Type B pancreatic cell (in vitro differentiated cells): ENCODE results near the gene TAF13. TPM values are rescaled to one million over a fixed set of nuclear protein-coding genes. Genes with fewer than 3 reads are reported as not detected.
"Not testable (repeated sequence)": the region's sequence is repeated elsewhere in the genome, so short reads cannot be mapped to it uniquely, and the experiment has no call there.

ENCODE experiments used
- DNase-seq: peaks from one replicate; pipeline ENCODE4 v3.0.0; 2021; ENCODE audit warnings: mixed read lengths; ENCODE audit not compliant: unreplicated experiment; ENCODE audit errors: extremely low spot score
- H3K27ac Mint-ChIP-seq: 2 replicates; pipeline ENCODE4 v1.8.0; 2021; ENCODE audit warnings: mild to moderate bottlenecking, mixed read lengths
- H3K27me3 Mint-ChIP-seq: 2 replicates; pipeline ENCODE4 v1.8.0; 2021; ENCODE audit warnings: mixed read lengths
- H3K36me3 Mint-ChIP-seq: 2 replicates; pipeline ENCODE4 v1.8.0; 2021; ENCODE audit warnings: mixed read lengths
- H3K4me1 Mint-ChIP-seq: one replicate; pipeline ENCODE4 v1.8.0; 2021; ENCODE audit warnings: mixed read lengths; ENCODE audit not compliant: unreplicated experiment
- H3K4me3 Mint-ChIP-seq: 2 replicates; pipeline ENCODE4 v1.8.0; 2021; ENCODE audit warnings: mild to moderate bottlenecking, mixed read lengths
- H3K9me3 Mint-ChIP-seq: 2 replicates; pipeline ENCODE4 v1.8.0; 2021; ENCODE audit warnings: mixed read lengths
- CTCF ChIP-seq: fragments of 200-600 bp; sonication (generic); conservative IDR thresholded peaks from 2 replicates; pipeline ENCODE4 v1.5.0; 2021; ENCODE audit warnings: antibody characterized with exemption, mild to moderate bottlenecking
- total RNA-seq: library from RNA; stranded (reverse); gene quantifications from 2 replicates; pipeline ENCODE4 v1.2.1, GENCODE V29; 2021; ENCODE audit warnings: low replicate concordance

The TAF13 gene
- total RNA-seq, 1 donor from 2014 or later = 30.0 TPM

DNA sequence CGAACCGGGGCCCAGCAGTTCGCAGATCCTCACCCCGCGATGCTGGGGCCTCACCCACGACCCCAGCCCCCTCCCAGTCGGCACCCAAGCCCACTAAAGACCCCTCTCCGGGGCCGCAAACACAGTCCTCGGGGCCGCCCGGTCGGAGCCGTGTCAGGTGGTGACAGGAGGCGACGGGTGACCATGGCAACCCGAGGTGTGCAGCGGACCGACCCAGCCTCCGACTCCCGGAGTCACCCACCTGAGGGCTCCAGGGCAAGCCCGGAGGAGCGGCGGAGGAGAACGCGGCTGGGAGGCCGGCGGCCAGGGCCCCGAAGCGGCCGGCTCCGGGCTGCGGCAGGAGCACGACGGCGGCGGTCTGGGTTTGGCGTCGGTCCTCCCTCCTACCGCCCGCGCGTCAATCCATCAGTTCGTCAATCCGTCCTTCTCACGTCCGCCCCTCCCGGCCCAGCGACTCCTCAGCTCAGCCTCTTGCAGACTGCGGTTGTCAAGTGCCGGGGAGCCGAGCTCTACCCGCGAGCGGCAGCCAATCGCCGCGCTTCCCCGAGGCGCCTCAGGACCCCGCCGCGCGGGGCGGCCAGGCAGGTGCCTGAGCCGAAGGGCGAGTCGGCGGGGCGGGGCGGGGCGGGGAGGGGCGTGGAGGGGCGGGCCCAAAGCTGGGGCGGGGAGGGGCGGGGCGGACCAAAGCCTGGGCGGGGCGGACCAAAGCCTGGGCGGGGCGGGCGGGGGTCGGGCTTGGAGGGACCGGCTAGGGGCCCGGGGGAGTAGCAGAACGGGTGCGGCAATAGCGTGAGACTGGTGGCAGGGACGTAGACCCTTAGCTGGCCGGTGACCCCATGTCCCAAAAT, 34.0 kb downstream of the TAF13 start, which contains the start of gene WDR47:
TSS of gene WDR47 (minus strand) at position 482 of the 848 bp plus-strand sequence. CDS start 18,590 bp downstream, outside the sequence.
- Mint-ChIP-seq H3K9me3 (no peaks in the 10 kb centered on the region), H3K36me3 (no peaks in the 10 kb centered on the region), H3K4me3 (peak within 1 kb of the TSS; percentile 95), H3K27ac (peak within 1 kb of the TSS; percentile 80), H3K4me1 (peaks cover 8% of the 10 kb centered on the region), H3K27me3 (peaks cover 4% of the 10 kb centered on the region)
- TF ChIP-seq CTCF = no peak
- DNase-seq = peak; percentile 95

- H3K4me3 Mint-ChIP-seq = peak overlapping the region; percentile 95
- peaks cover 8% of the 10 kb centered on the region for H3K4me1 Mint-ChIP-seq
- peak overlapping the region; percentile 71 for H3K27ac Mint-ChIP-seq
- H3K36me3 Mint-ChIP-seq = no peaks in the 10 kb centered on the region
- no peak for TF ChIP-seq CTCF
- H3K9me3 Mint-ChIP-seq = no peaks in the 10 kb centered on the region
- H3K27me3 Mint-ChIP-seq = no peaks in the 10 kb centered on the region
- DNase-seq = no peak
Observed at GRCh38 chr1:109040989-109041620, 34.7 kb downstream of the TAF13 start.

DNA sequence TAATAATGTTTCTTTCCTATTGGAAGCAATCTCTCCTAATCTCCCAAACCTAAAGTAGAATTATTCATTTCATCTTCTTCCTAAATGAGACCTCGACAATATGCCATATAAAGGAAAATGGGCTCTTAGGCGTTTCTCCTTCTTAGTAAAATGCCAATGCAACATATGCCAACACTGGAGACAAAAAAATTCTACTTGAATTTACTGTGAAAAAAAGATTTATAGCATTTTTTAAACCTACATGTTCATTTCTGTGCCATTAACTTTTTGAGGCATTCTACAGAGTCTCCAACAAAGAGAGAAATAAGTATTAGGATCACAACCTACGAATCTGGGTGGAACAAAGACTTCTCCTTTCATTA, 35.2 kb downstream of the TAF13 start:
- Mint-ChIP-seq H3K9me3 (no peaks in the 10 kb centered on the region), H3K27ac (peak overlapping the region; percentile 71), H3K36me3 (no peaks in the 10 kb centered on the region), H3K4me3 (peak overlapping the region; percentile 95), H3K4me1 (peaks cover 8% of the 10 kb centered on the region), H3K27me3 (no peaks in the 10 kb centered on the region)
- DNase-seq = no peak
- no peak for TF ChIP-seq CTCF

GRCh38 chr1:109034382-109034781, 41.4 kb downstream of the TAF13 start:
- H3K4me3 Mint-ChIP-seq = no peak overlapping the region
- no peaks in the 10 kb centered on the region for H3K36me3 Mint-ChIP-seq
- no peaks in the 10 kb centered on the region for H3K27me3 Mint-ChIP-seq
- H3K4me1 Mint-ChIP-seq = no peaks in the 10 kb centered on the region
- H3K27ac Mint-ChIP-seq = no peak overlapping the region
- no peak for DNase-seq
- H3K9me3 Mint-ChIP-seq = no peaks in the 10 kb centered on the region
- TF ChIP-seq CTCF = no peak

DNA sequence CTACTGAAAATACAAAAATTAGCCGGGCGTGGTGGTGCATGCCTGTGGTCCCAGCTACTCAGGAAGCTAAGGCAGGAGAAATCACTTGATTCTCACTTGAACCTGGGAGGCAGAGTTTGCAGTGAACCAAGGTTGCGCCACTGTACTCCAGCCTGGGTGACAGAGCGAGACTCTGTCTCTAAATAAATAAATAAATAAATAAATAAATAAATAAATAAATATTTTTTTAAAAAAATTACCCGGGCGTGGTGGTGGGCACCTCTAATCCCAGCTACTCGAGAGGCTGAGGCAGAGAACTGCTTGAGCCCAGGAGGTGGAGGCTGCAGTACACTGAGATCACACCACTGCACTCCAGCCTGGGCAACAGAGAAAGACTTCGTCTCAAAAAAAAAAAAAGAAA, 46.3 kb downstream of the TAF13 start:
- not testable (repeated sequence) for H3K27ac Mint-ChIP-seq, H3K4me3 Mint-ChIP-seq, H3K4me1 Mint-ChIP-seq, H3K9me3 Mint-ChIP-seq, H3K36me3 Mint-ChIP-seq, H3K27me3 Mint-ChIP-seq
- DNase-seq = peak; percentile 18

DNA sequence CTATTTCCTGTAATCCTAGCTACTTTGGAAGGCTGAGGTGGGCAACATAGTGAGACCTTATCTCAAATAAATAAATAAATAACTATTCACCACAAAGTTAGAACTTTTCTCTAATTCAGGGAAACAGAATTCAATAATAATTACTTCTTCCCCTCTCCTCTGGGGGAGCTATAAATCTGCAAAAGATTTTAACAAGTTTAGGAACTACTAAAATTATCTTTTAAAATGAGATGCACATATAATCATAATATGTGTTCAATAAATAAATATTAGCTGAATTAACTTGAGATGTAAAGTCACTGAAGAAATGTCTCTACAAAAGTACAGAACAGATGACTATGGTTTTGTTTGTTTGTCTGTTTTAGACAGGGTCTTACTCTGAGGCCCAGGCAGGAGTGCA, 48.0 kb downstream of the TAF13 start:
- Mint-ChIP-seq H3K36me3 (peaks cover 9% of the 10 kb centered on the region), H3K4me3 (no peak overlapping the region), H3K4me1 (no peaks in the 10 kb centered on the region), H3K27ac (no peak overlapping the region), H3K27me3 (no peaks in the 10 kb centered on the region), H3K9me3 (no peaks in the 10 kb centered on the region)
- peak; percentile 58 for TF ChIP-seq CTCF
- DNase-seq = no peak
